ENCODE results near the gene MADD.
"Not testable (repeated sequence)": the region's sequence is repeated elsewhere in the genome, so short reads cannot be mapped to it uniquely, and the experiment has no call there.

The MADD gene

DNA sequence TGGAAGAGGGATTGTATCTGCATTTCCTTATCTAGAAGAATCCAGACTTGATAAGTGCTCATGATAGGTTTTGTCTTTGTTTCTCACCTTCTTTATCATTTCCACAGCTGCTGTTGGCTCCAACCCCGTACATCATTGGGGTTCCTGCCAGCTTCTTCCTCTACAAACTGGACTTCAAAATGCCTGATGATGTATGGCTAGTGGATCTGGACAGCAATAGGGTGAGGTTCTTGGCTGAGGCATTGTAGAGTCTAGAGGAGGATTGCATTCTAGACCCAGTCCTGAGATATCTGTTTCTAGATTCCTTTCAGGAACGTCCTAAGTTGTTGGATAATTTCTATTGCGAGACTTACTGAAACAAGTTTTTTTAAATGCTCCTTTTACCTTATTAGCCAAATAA, 8.1 kb downstream of the MADD start:
- DNase-seq, result no peak

DNA sequence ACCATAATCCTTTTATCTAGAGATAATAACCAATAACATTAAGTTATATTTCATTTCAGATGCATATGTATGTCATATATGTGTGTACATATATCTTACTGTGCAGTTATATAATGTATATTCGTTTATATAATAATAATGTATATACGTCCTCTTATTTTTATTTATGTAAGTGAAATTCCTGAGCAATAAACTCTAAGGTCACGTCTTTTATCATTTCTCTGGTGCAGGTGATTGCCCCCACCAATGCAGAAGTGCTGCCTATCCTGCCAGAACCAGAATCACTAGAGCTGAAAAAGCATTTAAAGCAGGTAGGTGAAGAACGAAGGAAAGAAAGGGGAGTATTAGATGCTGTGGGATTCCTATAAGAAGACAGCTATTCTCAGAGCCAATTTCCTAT, 8.8 kb downstream of the MADD start:
- DNase-seq, result no peak

DNA sequence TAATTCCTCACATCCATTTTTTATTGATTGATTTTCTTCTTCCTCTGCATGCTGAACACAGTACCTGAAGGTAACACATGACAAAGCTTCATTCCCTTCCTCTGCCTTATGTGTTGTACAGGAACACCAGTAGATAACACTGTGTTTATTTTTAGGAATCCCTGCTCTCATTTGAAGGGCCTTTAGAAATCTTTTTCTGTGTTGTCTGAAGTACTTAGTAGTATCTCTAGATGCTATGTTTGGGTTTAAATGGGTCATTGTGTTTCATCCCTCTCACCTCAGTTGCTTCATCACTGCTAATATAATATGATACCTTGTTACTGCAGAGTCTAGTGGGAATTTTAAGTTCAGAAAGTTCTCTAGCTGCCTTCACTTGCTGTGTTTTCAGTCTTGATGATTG, 10.2 kb downstream of the MADD start:
- DNase-seq, result no peak

DNA sequence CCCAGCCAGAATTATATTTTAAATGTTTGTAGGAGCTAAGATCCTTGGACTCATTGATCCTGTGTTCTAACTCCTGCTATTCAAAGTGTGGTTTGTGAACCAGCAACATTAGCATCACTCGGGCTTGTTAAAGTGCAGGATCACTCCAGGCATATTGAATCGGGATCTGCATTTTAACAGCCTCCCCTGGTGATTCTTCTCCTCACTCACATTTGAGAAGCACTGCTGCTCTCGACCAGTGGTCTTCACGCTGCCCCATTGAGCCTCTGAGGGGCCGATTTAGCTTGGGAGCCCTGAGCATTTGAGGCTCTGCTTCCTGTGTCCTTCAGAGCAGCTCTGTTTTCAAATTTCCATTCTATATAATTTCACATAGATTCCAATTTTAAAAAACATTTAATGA, 10.9 kb downstream of the MADD start:
- no peak for DNase-seq

DNA sequence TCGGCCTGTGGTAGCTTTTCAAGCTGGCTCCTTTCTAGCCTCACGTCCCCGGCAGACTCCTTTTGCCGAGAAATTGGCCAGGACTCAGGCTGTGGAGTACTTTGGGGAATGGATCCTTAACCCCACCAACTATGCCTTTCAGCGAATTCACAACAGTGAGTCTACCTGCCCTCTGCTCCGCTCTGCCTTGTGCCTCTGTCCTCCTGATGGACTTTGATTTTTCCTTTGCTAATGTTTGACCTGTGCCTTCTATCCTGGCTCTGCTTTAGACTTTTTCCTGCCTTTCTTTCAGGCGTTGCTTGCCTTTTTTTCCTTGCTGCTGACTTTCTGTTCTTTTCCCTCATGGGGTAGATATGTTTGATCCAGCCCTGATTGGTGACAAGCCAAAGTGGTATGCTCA, 12.5 kb downstream of the MADD start:
- DNase-seq, result no peak

DNA sequence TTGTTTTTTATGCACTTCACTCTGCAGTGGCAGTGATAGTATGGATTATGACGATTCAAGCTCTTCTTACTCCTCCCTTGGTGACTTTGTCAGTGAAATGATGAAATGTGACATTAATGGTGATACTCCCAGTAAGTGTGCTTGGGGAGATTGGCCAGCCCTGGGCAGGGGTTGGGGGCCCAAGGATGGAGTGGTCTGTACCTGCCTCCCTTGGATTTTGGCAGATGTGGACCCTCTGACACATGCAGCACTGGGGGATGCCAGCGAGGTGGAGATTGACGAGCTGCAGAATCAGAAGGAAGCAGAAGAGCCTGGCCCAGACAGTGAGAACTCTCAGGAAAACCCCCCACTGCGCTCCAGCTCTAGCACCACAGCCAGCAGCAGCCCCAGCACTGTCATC, 14.2 kb downstream of the MADD start:
- DNase-seq, result no peak

DNA sequence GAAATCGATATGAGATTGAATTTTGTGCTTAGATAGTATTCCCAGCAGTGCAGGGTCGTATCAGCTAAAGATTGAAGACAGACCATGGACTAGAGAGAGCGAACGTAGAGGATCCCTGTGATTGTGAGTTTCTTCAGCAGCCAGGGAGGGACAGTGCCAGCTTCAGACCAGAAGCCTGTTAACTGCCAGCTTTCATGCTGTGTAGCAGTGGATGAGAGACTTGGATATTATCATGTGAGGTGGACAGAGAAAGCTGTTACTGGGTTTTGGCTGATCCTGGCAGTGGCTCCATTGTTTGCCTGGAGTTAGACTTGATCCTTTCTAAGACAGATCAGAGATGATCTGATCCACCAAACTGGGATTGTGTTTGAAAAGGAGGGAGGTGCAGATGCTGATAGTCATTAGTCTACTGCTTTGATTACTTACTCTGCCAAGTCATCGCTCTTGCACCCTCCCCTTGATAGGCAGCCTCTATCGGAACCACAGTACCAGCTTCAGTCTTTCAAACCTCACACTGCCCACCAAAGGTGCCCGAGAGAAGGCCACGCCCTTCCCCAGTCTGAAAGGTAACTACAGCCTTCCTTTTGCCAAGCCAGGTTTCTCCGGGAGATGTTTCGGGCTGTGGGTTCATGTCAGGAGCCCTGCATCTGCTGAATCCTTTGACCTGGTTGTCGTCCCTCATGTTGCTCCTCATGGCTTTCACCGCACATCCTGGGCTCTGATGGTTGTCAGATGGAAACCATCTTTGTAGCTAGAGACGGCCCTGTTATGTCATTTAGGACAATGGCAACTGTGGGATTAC, 16.2 kb downstream of the MADD start:
- no peak for DNase-seq

DNA sequence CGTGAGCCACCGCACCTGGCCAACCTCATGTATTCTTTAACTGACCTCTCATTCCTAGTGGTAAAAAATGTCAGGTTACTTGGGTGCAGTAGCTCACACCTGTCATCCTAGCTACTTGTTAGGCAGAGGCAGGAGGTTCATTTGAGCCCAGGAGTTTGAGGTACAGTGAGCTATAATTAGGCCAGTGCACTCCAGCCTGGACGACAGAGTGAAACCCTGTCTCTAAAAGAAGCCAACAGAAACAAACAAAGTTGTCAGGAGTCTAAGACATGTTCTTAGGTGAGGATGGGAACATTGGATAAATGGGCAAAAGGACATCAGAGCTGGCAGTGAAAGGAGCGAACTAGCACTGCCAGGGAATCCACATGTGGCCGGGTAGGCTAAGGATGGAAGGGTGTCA, 18.1 kb downstream of the MADD start:
- no peak for DNase-seq

DNA sequence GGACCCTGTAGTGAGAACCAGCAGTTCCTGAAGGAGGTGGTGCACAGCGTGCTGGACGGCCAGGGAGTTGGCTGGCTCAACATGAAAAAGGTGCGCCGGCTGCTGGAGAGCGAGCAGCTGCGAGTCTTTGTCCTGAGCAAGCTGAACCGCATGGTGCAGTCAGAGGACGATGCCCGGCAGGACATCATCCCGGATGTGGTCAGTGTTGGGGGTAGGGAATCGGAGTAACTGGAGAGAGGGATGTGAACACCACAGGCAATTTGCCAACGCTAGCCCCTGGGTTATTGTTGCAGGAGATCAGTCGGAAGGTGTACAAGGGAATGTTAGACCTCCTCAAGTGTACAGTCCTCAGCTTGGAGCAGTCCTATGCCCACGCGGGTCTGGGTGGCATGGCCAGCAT, 19.9 kb downstream of the MADD start:
- no peak for DNase-seq

DNA sequence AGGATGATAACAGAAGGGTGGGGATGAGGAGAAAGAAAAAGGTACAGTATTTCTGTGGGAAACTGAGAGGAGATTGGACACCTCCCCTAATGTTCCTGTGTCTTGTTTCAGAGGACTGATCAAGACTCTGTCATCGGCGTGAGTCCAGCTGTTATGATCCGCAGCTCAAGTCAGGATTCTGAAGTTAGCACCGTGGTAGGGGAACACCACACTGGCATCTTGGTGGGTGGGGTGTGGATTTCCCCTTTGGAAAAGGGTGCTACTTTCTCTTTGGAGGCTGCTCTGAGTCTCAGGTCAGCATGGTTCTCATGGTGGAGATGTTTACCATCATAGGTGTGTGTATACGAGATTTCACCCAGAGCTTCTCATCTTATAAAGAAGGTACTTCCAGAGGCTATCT, 25.5 kb downstream of the MADD start:
- DNase-seq, result no peak

DNA sequence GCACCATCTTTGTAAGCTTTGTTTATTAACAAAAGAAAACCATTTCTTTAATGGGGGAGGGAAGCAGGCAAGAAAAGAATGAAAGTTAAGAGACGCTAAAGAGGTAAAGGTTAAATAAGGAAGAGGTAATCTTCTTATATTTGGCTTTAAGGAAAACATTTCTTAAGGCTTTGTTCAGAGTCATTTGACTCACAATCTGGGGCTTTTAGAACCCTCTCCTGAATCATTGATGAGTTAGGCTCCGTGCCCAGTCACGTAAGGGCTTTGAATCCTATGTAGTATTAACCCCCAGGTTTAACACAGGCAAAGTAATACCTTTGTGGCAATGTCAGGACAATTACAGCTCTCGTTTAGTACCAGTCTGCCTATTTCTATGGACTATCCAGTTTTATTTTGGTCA, 26.1 kb downstream of the MADD start:
- DNase-seq, result no peak

DNA sequence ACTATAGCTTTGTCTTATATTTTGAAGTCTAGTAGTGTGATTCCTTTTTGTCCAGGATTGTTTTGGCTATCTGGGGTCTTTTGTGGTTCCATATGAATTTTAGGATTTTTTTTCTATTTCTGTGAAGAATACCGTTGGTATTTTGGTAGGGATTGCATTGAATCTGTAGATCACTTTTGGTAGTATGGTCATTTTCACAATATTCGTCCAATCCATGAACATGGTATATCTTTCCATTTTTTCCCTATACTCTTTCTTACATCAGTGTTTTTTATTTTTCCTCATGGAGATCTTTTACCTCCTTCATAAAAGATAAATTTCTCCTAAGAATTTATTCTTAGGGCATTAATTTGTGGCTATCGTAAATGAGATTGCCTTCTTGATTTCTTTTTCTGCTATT, 29.1 kb downstream of the MADD start:
- DNase-seq, result no peak

DNA sequence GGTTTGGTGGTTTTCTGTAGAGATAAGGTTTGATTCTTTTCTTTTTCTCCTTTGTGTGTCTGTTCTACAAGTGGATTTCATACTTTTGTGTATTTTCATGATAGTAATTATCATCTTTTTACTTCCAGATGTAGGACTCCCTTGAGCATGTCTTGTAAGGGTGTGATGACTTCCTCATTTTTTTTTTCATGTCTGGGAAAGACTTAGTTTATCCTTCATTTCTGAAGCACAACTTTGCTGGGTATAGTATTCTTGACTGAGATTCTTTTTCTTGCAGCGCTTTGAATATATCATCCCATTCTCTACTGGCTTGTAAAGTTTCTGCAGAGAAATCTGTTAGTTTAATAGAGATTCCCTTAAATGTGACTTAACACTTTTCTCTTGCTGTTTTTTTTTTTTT, 32.9 kb downstream of the MADD start:
- no peak for DNase-seq

DNA sequence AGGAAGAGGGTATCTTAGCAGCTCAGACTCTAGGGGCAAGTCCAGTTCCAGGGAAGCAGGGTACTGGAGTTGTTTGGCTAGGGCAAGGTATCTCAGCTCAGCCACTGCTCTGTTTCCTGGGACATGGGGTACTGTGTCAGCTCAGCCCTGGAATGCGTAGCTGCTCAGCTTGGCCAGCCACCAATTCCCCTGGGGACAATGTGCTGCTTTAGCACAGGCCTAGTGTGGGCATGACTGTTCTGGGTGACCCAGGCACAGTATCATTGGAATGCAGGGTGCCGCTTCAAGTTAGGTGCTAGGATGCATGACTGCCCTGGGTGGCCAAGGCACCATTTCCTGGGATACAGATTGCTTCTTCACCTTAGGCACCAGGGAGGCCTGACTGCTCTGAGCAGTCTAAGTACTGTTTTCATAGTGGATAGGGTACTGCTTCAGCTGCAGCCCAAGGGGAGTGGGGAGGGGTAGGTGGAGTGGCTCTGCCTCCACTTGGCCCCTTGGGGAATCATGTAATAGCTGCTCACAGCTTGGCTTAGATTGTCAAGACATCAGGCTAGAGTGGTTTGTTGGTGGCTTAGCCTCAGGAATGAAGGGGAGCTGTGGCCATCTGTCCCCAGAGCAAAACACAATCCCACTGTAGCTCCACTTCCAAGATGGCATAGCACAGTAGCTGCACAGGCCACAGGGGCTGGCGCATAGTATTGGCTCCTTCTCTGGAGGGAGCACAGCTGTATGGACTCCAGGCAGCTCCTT, 36.0 kb downstream of the MADD start:
- DNase-seq, result no peak

DNA sequence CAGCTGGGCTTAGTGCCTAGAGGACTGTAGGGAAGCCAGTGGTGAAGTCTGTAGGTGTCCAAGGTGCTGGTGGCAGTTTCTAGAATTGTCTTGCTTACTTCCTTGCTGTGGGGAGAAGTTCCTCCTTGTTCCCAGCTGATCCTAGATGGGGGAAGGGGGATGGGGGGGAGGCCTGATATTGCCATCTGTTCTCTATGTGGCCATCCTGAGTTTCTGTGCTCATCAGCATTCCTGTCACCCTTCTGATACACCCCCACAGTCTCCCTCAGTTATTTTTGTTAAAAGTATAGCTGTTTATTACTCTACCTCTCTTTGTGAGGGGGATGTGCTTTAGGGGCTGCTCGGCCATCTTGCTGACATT, 36.5 kb downstream of the MADD start:
- DNase-seq, result no peak

DNA sequence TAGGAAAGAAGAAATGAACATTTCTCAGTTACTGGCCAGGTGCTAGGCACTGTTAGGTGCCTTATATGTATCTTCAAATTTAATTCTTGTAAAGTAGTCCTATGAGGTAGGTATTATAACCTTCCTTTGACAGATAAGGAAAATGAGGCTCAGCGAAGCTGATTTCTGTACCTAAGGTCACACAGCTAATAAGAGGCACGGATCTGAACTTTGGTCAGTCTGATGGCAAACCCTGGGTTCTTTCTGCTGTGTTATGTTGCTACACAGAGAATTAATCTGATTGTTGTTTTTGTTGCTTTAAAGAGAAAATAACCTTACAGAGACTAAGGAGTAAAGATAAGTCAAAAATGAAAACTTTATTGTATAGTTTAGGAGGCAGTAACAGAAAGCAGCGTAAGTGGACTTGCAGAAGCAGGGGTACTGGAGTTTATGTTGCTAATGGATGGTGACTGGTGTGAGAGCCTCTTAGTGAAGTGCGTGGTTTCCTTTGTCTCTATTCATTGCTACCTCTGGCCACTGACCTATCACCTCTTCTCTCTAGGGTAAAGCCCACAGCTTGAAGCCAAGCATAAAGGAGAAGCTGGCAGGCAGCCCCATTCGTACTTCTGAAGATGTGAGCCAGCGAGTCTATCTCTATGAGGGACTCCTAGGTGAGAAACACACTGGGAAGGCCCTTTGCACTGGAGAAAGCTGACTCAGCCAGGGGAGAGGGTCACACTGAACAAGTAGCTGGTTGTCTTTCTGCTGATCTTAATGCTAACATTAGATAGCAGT, 38.3 kb downstream of the MADD start:
- DNase-seq, result no peak

DNA sequence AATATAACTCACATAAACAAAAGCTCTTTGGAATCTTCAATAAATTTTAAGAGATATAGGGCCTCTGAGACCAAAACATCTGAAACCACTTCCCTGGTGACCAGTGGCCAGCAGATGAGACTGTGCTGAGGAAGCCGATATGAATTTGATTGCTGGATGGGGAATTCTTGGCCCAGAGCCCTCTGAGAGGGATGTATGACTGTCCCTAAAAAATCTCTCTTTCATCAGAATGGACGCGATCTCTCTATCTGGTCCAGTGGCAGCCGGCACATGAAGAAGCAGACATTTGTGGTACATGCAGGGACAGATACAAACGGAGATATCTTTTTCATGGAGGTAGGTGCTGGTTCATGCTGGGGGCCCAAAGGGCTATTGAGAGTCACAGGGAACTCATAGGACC, 45.1 kb downstream of the MADD start:
- no peak for DNase-seq

DNA sequence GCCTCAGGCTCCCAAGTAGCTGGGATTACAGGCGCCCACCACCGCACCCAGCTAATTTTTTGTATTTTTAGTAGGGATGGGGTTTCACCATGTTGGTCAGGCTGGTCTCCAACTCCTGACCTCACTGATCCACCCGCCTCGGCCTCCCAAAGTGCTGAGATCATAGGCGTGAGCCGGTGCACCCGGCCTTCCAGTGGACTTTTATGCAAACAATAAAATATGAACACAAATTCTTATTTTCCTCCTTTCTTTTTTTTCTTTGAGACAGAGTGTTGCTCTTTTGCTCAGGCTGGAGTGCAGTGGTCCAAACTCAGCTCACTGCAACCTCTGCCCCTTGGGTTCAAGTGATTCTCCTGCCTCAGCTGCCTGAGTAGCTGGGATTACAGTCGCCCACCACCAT, 46.6 kb downstream of the MADD start:
- DNase-seq, result not testable (repeated sequence)

DNA sequence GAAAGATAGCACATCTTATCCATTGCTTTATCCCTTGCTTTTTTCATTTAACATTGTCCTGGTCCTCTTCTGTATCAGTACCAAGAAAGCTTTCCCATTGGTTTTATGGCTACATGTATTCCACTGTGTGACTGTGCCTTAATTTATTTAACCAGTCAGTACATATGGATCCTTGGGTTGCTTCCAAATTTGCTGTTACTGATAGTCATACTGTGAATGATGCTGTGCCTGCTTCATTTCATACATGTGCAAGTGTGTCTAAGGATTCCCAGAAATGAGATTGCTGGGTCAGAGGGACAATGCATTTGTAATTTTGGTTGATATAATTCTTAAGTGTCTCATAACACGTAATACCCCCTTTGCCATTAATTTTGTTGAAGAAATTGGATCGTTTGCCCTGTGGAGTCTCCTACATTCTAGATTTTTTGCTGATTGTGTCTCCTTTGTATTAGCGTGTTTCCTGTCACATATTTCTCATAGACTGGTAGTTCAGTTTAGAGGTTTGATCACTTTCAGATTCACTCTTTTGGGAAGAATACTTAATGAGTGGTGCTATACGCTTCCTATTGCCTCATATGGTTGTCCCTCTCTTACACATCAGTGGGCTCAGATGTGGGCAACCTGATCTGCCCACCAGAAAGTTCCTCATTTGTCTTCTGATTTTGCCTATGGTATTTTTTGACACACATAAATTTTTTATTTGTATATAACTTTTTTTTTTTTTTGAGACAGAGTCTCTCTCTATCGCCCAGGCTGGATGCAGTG, 47.3 kb downstream of the MADD start:
- DNase-seq, result no peak

DNA sequence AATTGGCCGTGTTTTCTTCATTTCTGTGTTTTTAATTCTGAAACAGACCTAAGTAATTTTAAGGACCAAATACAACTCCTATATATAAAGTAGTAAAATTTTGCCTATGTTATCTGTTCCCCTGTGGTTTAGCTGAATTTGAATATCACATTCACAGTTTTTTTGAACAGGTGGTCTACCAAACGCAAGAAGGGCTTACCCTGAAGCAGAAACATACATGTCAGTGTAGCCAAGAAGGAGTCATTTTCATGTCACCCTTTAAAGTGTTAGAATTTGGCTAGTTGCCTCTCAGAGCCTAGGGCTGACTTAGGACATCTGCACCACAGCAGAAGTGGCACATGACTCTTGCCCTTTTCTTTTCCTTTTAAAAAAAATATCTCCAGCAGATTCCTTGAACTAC, 48.2 kb downstream of the MADD start:
- DNase-seq, result no peak

DNA sequence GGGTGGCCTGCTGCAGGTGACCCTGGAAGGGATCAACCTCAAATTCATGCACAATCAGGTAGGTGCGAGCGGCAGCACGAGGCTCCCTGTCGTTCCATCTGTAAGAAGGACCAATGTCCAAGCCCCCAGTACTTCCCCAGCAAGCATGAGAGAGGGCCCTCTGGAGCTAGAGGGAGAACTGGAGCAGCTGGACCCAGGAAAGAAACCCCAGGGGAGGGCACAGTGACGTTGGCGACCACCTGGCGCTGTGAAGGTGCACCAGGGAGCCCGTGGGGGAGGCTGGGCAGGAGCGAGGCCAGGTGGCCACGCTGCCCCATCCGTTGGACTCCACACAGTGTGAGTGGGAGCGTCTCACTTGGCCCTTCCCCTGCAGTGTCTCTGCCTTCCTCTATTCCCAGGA, 54.6 kb downstream of the MADD start:
- DNase-seq, result no peak

DNA sequence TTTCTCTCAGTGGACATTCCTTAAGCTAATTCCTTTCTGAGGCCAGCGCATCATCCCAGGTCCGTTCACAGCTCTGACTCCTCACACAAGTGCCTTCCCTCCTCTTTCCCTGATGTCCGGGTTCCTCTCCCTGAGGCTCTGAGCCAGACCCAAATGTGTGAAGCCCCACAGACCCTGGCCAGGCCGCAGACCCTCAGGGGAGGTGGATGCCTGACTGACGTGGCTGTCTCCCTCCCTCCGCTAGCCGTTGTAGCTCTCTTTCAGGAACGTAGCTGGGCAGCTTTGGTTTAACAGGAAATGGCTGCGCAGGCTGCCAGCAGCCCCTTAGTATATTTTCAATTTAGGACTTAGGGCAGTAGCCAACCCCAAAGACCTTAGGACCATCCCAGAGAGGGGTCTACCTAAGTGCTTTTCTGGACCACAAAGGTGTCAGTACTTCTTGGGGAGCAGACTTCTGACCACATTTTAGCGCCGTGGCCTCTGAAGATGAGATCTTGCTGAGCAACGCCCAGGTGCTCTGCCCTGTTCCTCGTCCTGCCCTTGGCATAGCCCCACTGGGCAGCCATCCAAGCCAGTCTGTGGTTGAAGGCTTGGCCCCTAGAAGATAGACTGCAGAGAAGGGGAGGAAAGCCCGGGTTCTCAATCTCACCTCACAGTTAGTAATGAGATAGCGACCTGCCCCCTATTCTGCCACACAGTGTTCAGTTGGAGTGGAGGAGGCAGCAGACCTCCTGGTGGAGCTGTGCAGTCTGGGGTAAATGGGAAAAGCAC, 55.5 kb downstream of the MADD start:
- DNase-seq, result no peak
